Activated naive CD4-positive, alpha-beta T cell treated with anti-CD3 and anti-CD28 coated beads for 36 hours (primary cell): ENCODE results near the gene ARHGAP18. TPM values are rescaled to one million over a fixed set of nuclear protein-coding genes. Genes with fewer than 3 reads are reported as not detected.
"Not testable (repeated sequence)": the region's sequence is repeated elsewhere in the genome, so short reads cannot be mapped to it uniquely, and the experiment has no call there.

Source experiments
- CTCF ChIA-PET: fragments of 350-600 bp; sonication (Branson Sonifier 250); formaldehyde crosslinking; loops from one replicate; lab custom pipeline; 2021; ENCODE audit warnings: antibody characterized with exemption; lab: Charles Lee
- DNase-seq: peaks from one replicate; pipeline ENCODE4 v3.0.0-alpha.2; 2020
- H3K27ac Mint-ChIP-seq: one replicate; pipeline ENCODE4 v1.8.0; 2021; ENCODE audit warnings: mild to moderate bottlenecking, mixed read lengths
- H3K27me3 Mint-ChIP-seq: one replicate; pipeline ENCODE4 v1.8.0; 2021; ENCODE audit warnings: low read depth, mixed read lengths
- H3K36me3 Mint-ChIP-seq: one replicate; pipeline ENCODE4 v1.8.0; 2021; ENCODE audit warnings: low read depth, mixed read lengths
- H3K4me1 Mint-ChIP-seq: one replicate; pipeline ENCODE4 v1.8.0; 2021; ENCODE audit warnings: low read depth, mixed read lengths
- H3K4me3 Mint-ChIP-seq: one replicate; pipeline ENCODE4 v1.8.0; 2021; ENCODE audit warnings: mild to moderate bottlenecking, moderate library complexity, mixed read lengths
- H3K9me3 Mint-ChIP-seq: one replicate; pipeline ENCODE4 v1.8.0; 2021; ENCODE audit warnings: mixed read lengths
- intact Hi-C: fragments of 100-400 bp; cut with micrococcal nuclease; formaldehyde crosslinking; loops from one replicate; pipeline ENCODE4 v1.15.1; 2023
- total RNA-seq, 2 experiments: library from RNA; stranded (reverse); gene quantifications; one replicate each; pipeline ENCODE4 v1.2.3, GENCODE V29; 2021

The ARHGAP18 gene
- total RNA-seq, 2 experiments from 2014 or later: 3.2 to 3.7 TPM

- no peak for DNase-seq
- H3K36me3 Mint-ChIP-seq: no peaks in the 10 kb centered on the region
- H3K9me3 Mint-ChIP-seq: no peaks in the 10 kb centered on the region
- H3K4me1 Mint-ChIP-seq: peaks cover 7% of the 10 kb centered on the region
- intact Hi-C loops: loop anchor here (5.0 to 10.0 kb wide), 2 partner anchors 296 to 1844 kb away; no protein-coding TSS in a partner anchor
- no peak overlapping the region for H3K27ac Mint-ChIP-seq
- H3K27me3 Mint-ChIP-seq: no peaks in the 10 kb centered on the region
- CTCF ChIA-PET: interaction anchor here (0.9 to 2.2 kb wide), 4 partner anchors 20 to 167 kb away, joined by 3 to 9 read pairs (median 4); no protein-coding TSS in a partner anchor
- H3K4me3 Mint-ChIP-seq: no peak overlapping the region
Measured at GRCh38 chr6:129578315-129578714, 131.7 kb downstream of the ARHGAP18 start.

DNA sequence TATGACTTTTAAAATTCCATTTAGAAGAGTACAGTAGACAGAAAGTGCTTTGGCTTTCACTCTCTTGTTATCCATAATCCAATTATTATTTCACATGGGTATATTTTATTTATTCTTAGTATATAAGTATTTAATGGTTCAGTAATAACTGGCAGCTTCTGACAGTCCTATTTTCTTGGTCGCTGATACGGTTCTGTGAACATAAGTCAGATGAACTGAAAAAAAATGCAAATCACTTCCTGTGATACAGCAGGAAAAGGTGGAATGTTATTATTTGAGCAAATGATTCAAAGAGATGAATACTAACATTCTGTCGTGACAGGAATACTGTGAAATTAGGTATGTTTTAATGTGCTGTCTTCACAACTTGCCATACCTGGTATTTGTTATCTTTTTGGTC, 132.3 kb downstream of the ARHGAP18 start:
- Mint-ChIP-seq H3K27me3 (no peaks in the 10 kb centered on the region), H3K4me3 (no peak overlapping the region), H3K4me1 (peaks cover 7% of the 10 kb centered on the region), H3K9me3 (no peaks in the 10 kb centered on the region), H3K27ac (no peak overlapping the region), H3K36me3 (no peaks in the 10 kb centered on the region)
- no peak for DNase-seq
- intact Hi-C loops: loop anchor here (5.0 to 10.0 kb wide), 2 partner anchors 295 to 1843 kb away; no protein-coding TSS in a partner anchor
- CTCF ChIA-PET: interaction anchor here (1.4 to 2.2 kb wide), 2 partner anchors 75 to 79 kb away, joined by 3 to 9 read pairs; no protein-coding TSS in a partner anchor

- CTCF ChIA-PET: no interaction called here
- peaks cover 7% of the 10 kb centered on the region for H3K4me1 Mint-ChIP-seq
- no peaks in the 10 kb centered on the region for H3K36me3 Mint-ChIP-seq
- intact Hi-C loops: loop anchor here (5.0 to 10.0 kb wide), 2 partner anchors 294 to 1842 kb away; no protein-coding TSS in a partner anchor
- no peak overlapping the region for H3K4me3 Mint-ChIP-seq
- H3K27ac Mint-ChIP-seq: no peak overlapping the region
- H3K27me3 Mint-ChIP-seq: no peaks in the 10 kb centered on the region
- DNase-seq: no peak
- H3K9me3 Mint-ChIP-seq: peaks cover 4% of the 10 kb centered on the region
Measured at GRCh38 chr6:129576456-129576855, 133.5 kb downstream of the ARHGAP18 start.

DNA sequence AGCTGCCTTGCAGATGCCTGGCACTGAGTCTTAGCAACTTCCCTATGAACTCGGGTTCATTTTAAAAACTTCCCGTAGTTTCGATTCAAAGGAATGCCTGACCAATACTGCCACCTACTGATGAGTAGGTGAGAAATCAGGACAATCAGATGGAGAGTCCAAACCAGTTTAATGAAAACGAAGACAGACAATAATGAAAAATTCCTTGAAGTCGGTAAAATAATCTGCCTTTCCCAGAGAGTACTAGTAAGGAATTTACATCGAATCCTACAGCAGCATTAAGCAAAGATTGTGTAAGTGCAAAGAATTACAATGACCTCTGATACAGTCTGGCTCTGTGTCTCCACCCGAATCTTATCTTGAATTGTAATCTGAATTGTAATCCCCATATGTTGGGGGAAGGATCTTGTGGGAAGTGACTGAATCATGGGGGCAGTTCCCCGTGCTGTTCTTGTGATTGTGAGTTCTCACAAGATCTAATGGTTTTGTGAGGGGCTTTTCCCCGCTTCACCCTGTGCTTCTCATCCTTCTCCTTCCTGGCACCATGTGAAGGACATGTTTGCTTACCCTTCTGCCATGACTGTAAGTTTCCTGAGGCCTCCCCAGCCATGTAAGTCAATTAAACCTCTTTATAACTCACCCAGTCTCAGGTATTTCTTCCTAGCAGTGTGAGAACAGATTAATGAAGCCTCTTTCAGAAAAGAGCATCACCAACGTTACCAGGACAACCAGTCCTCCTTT, 134.4 kb downstream of the ARHGAP18 start:
- Mint-ChIP-seq H3K36me3 (no peaks in the 10 kb centered on the region), H3K9me3 (peaks cover 12% of the 10 kb centered on the region), H3K4me1 (peaks cover 7% of the 10 kb centered on the region), H3K27me3 (no peaks in the 10 kb centered on the region), H3K27ac (no peak overlapping the region), H3K4me3 (no peak overlapping the region)
- intact Hi-C loops: loop anchor here (1.0 to 10.0 kb wide), 4 partner anchors 76 to 1841 kb away; no protein-coding TSS in a partner anchor
- DNase-seq: no peak
- CTCF ChIA-PET: interaction anchor here (0.6 to 2.0 kb wide), 12 partner anchors 10 to 303 kb away, joined by 3 to 7 read pairs (median 4); no protein-coding TSS in a partner anchor

- H3K4me3 Mint-ChIP-seq, H3K27me3 Mint-ChIP-seq, H3K36me3 Mint-ChIP-seq, DNase-seq, H3K4me1 Mint-ChIP-seq, H3K27ac Mint-ChIP-seq: not testable (repeated sequence)
- CTCF ChIA-PET: interaction anchor here (0.6 to 2.0 kb wide), 9 partner anchors 9 to 302 kb away, joined by 3 to 7 read pairs (median 3); no protein-coding TSS in a partner anchor
- peaks cover 14% of the 10 kb centered on the region for H3K9me3 Mint-ChIP-seq
- intact Hi-C loops: loop anchor here (1.0 to 10.0 kb wide), 4 partner anchors 75 to 1840 kb away; no protein-coding TSS in a partner anchor
Measured at GRCh38 chr6:129574605-129575004, 135.4 kb downstream of the ARHGAP18 start.

DNA sequence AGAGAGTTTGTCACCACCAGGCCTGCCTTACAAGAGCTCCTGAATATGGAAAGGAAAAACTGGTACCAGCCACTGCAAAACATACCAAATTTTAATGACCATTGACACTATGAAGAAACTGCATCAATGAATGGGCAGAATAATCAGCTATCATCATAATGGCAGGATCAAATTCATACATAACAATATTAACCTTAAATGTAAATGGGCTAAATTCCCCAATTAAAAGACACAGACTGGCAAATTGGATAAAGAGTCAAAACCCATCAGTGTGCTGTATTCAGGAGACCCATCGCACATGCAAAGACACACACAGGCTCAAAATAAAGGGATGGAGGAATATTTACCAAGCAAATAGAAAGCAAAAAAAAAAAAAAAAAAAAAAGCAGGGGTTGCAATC, 139.0 kb downstream of the ARHGAP18 start:
- H3K4me1 Mint-ChIP-seq, H3K27me3 Mint-ChIP-seq, DNase-seq, H3K36me3 Mint-ChIP-seq, H3K27ac Mint-ChIP-seq, CTCF ChIA-PET, H3K4me3 Mint-ChIP-seq: not testable (repeated sequence)
- H3K9me3 Mint-ChIP-seq: peaks cover 14% of the 10 kb centered on the region
- intact Hi-C loops: loop anchor here (10.0 kb wide), 1 partner anchor 1836 kb away; no protein-coding TSS in a partner anchor

- intact Hi-C loops: loop anchor here (5.0 to 10.0 kb wide), 3 partner anchors 316 to 1713 kb away; no protein-coding TSS in a partner anchor
- Mint-ChIP-seq H3K4me1 (peaks cover 3% of the 10 kb centered on the region), H3K27ac (no peak overlapping the region), H3K4me3 (no peak overlapping the region), H3K9me3 (peaks cover 14% of the 10 kb centered on the region), H3K27me3 (no peaks in the 10 kb centered on the region), H3K36me3 (no peaks in the 10 kb centered on the region)
- DNase-seq: no peak
- CTCF ChIA-PET: interaction anchor here (1.3 to 3.6 kb wide), 2 partner anchors 68 to 69 kb away, joined by 5 to 45 read pairs; no protein-coding TSS in a partner anchor
Measured at GRCh38 chr6:129568015-129568414, 142.0 kb downstream of the ARHGAP18 start.

DNA sequence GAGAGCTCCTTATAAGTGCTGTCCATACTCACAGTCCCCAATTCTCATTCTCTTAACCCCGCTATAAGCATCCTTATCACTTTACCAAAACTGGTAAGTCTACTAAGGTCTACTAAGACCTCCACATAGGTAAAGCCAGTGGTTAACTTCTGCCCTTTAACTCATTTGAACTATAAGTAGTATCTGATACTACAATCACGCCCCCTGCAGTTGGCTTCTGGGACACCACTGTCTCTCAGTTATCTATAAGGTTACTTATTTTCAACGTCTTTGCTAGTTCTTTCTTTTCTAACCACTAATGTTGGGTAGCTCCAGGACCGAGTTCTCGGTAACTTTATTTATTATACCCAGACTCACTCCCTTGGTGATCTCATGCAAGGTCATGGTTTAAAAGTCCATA, 142.6 kb downstream of the ARHGAP18 start:
- H3K27me3 Mint-ChIP-seq: no peaks in the 10 kb centered on the region
- intact Hi-C loops: loop anchor here (1.0 to 10.0 kb wide), 5 partner anchors 68 to 1713 kb away; no protein-coding TSS in a partner anchor
- no peaks in the 10 kb centered on the region for H3K36me3 Mint-ChIP-seq
- peak; percentile 79 for DNase-seq
- H3K4me3 Mint-ChIP-seq: no peak overlapping the region
- no peak overlapping the region for H3K27ac Mint-ChIP-seq
- CTCF ChIA-PET: interaction anchor here (0.7 to 3.6 kb wide), 4 partner anchors 13 to 354 kb away, joined by 4 to 45 read pairs (median 5); no protein-coding TSS in a partner anchor
- peaks cover 14% of the 10 kb centered on the region for H3K9me3 Mint-ChIP-seq
- peaks cover 3% of the 10 kb centered on the region for H3K4me1 Mint-ChIP-seq

DNA sequence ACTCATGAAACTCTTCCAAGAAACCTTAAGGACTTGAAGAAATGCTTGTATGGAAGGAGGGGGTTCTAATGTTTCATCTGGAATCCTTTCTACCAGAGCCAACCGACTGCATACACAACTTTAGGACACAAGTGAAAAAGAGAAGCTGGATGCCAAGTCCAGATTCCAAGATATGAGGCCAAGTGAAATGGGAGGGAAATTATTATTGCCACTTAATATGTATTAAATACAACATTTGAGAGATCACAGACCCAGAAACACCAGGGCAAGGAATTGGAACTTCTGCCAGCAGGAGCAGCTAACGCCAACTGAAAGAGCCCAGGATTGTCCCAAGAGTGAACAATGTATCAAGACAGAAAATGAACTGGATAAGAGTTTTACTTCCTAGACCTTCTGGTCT, 144.2 kb downstream of the ARHGAP18 start:
- Mint-ChIP-seq H3K9me3 (peaks cover 3% of the 10 kb centered on the region), H3K27me3 (no peaks in the 10 kb centered on the region), H3K36me3 (no peaks in the 10 kb centered on the region), H3K4me1 (peaks cover 3% of the 10 kb centered on the region), H3K27ac (no peak overlapping the region), H3K4me3 (no peak overlapping the region)
- no peak for DNase-seq
- intact Hi-C loops: loop anchor here (5.0 to 10.0 kb wide), 3 partner anchors 314 to 1711 kb away; no protein-coding TSS in a partner anchor
- CTCF ChIA-PET: interaction anchor here (1.2 to 3.6 kb wide), 5 partner anchors 9 to 195 kb away, joined by 3 to 45 read pairs (median 4); no protein-coding TSS in a partner anchor

GRCh38 chr6:129565366-129565765, 144.6 kb downstream of the ARHGAP18 start:
- no peaks in the 10 kb centered on the region for H3K36me3 Mint-ChIP-seq
- H3K9me3 Mint-ChIP-seq: peaks cover 2% of the 10 kb centered on the region
- H3K27ac Mint-ChIP-seq: no peak overlapping the region
- CTCF ChIA-PET: interaction anchor here (1.2 to 3.6 kb wide), 4 partner anchors 9 to 195 kb away, joined by 3 to 45 read pairs (median 5); no protein-coding TSS in a partner anchor
- H3K27me3 Mint-ChIP-seq: no peaks in the 10 kb centered on the region
- H3K4me1 Mint-ChIP-seq: peaks cover 3% of the 10 kb centered on the region
- no peak overlapping the region for H3K4me3 Mint-ChIP-seq
- intact Hi-C loops: loop anchor here (5.0 to 10.0 kb wide), 3 partner anchors 313 to 1711 kb away; no protein-coding TSS in a partner anchor
- no peak for DNase-seq

- H3K36me3 Mint-ChIP-seq: no peaks in the 10 kb centered on the region
- no peak for DNase-seq
- H3K9me3 Mint-ChIP-seq: peaks cover 3% of the 10 kb centered on the region
- intact Hi-C loops: no loop called here
- H3K27ac Mint-ChIP-seq: no peak overlapping the region
- CTCF ChIA-PET: no interaction called here
- H3K27me3 Mint-ChIP-seq: peaks cover 5% of the 10 kb centered on the region
- H3K4me3 Mint-ChIP-seq: no peak overlapping the region
- no peaks in the 10 kb centered on the region for H3K4me1 Mint-ChIP-seq
Measured at GRCh38 chr6:129558248-129558647, 151.7 kb downstream of the ARHGAP18 start.
